Activated gamma-delta T cell treated with anti-CD3 and anti-CD28 coated beads, Interleukin-2, amount 50 U/mL, for 16 hours (primary cell): ENCODE data around the gene AQP4.

Experiments used
- DNase-seq: peaks from one replicate; pipeline ENCODE4 v3.0.0-alpha.2; 2020; ENCODE audit warnings: low read depth

The AQP4 gene

GRCh38 chr18:26840965-26841364 is 24.5 kb downstream of the AQP4 start:
- no peak for DNase-seq

- no peak for DNase-seq
Measured at GRCh38 chr18:26839609-26840008, 25.9 kb downstream of the AQP4 start.

GRCh38 chr18:26832302-26832701 is 33.2 kb downstream of the AQP4 start:
- no peak for DNase-seq

GRCh38 chr18:26827581-26827980 is 37.9 kb downstream of the AQP4 start:
- no peak for DNase-seq

- DNase-seq, result no peak
Measured at GRCh38 chr18:26826656-26827235, 38.8 kb downstream of the AQP4 start.

- no peak for DNase-seq
Measured at GRCh38 chr18:26821181-26821580, 44.3 kb downstream of the AQP4 start.

GRCh38 chr18:26819046-26819445 is 46.5 kb downstream of the AQP4 start:
- no peak for DNase-seq

GRCh38 chr18:26818461-26818860 is 47.0 kb downstream of the AQP4 start:
- no peak for DNase-seq

- DNase-seq, result no peak
Measured at GRCh38 chr18:26813043-26813442, 52.5 kb downstream of the AQP4 start.

- no peak for DNase-seq
Measured at GRCh38 chr18:26812462-26812861, 53.0 kb downstream of the AQP4 start.

GRCh38 chr18:26809346-26809745 is 56.2 kb downstream of the AQP4 start:
- no peak for DNase-seq

GRCh38 chr18:26806224-26806623 is 59.3 kb downstream of the AQP4 start:
- DNase-seq, result no peak

GRCh38 chr18:26804519-26804918 is 61.0 kb downstream of the AQP4 start:
- DNase-seq, result no peak

- no peak for DNase-seq
Measured at GRCh38 chr18:26803643-26804042, 61.9 kb downstream of the AQP4 start.

GRCh38 chr18:26802330-26803200 is 62.9 kb downstream of the AQP4 start:
- DNase-seq, result no peak
